HG03442 (cell line): ENCODE measurements around the gene CBX6.
"Not testable (repeated sequence)": the region's sequence is repeated elsewhere in the genome, so short reads cannot be mapped to it uniquely, and the experiment has no call there.

Experiments used
- ATAC-seq: cut with Tn5 transposase; IDR thresholded peaks from one replicate; pipeline ENCODE4 v1.9.1; 2021; ENCODE audit warnings: mild to moderate bottlenecking, moderate library complexity; ENCODE audit not compliant: unreplicated experiment

CBX6 gene

GRCh38 chr22:38861170-38861876, 10.7 kb downstream of the CBX6 start:
- no peak for ATAC-seq

GRCh38 chr22:38860283-38861169, 11.5 kb downstream of the CBX6 start:
- no peak for ATAC-seq

GRCh38 chr22:38859581-38860282, 12.3 kb downstream of the CBX6 start:
- ATAC-seq: no peak

GRCh38 chr22:38858492-38858891, 13.5 kb downstream of the CBX6 start:
- ATAC-seq: no peak

GRCh38 chr22:38854476-38854875, 17.5 kb downstream of the CBX6 start:
- ATAC-seq: not testable (repeated sequence)

- ATAC-seq: not testable (repeated sequence)
These were observed 18.1 kb downstream of the CBX6 start for GRCh38 chr22:38853883-38854282.

GRCh38 chr22:38853196-38853651, 18.8 kb downstream of the CBX6 start:
- ATAC-seq: no peak

GRCh38 chr22:38852522-38852921, 19.5 kb downstream of the CBX6 start:
- ATAC-seq: no peak

GRCh38 chr22:38850941-38851849, 20.8 kb downstream of the CBX6 start:
- no peak for ATAC-seq

GRCh38 chr22:38850399-38850798, 21.6 kb downstream of the CBX6 start:
- no peak for ATAC-seq

- no peak for ATAC-seq
These were observed 22.2 kb downstream of the CBX6 start for GRCh38 chr22:38849811-38850210.

GRCh38 chr22:38846412-38846811, 25.6 kb downstream of the CBX6 start:
- ATAC-seq: no peak

GRCh38 chr22:38845004-38845740, 26.8 kb downstream of the CBX6 start:
- ATAC-seq: no peak

- ATAC-seq: no peak
These were observed 27.6 kb downstream of the CBX6 start for GRCh38 chr22:38844315-38845003.

GRCh38 chr22:38843657-38844314, 28.2 kb downstream of the CBX6 start, which contains the start of gene NPTXR:
Gene NPTXR (minus strand): TSS chr22:38844028.
- ATAC-seq: no peak

- no peak for ATAC-seq
These were observed 28.8 kb downstream of the CBX6 start for GRCh38 chr22:38843201-38843656.

GRCh38 chr22:38842512-38843200, 29.4 kb downstream of the CBX6 start:
- no peak for ATAC-seq

GRCh38 chr22:38841635-38842034, 30.4 kb downstream of the CBX6 start:
- ATAC-seq: no peak
